ENCODE measurements around the gene PCDH9. TPM values are rescaled to one million over a fixed set of nuclear protein-coding genes. Genes with fewer than 3 reads are reported as not detected.

PCDH9 gene
- polyA plus RNA-seq, 3 donors: 0.03 TPM; not detected in 1

- Mint-ChIP-seq H3K4me1 (no peaks in the 10 kb centered on the region), H3K27me3 (ENCODE audit: low read depth in 3 of 3) (no peaks in the 10 kb centered on the region), H3K4me3 (no peak overlapping the region), H3K36me3 (no peaks in the 10 kb centered on the region), H3K27ac (no peak overlapping the region), H3K9me3 (peaks cover 0 to 1% (median 0%) of the 10 kb centered on the region in 7 donors)
- no peaks in the 10 kb centered on the region for H4K20me1 ChIP-seq (ENCODE audit: insufficient read depth, low read length)
- no peaks in the 10 kb centered on the region for H3K36me3 ChIP-seq (replicated peaks in 1 of 2; ENCODE audit: control insufficient read depth in 1 of 2, insufficient read depth in 2 of 2, low read length in 2 of 2)
- H3K27me3 ChIP-seq (ENCODE audit: control insufficient read depth in 2 of 2, insufficient read depth in 2 of 2, low read length in 2 of 2): no peaks in the 10 kb centered on the region
- intact Hi-C loops (cut with micrococcal nuclease): no loop called here
- H3K9ac ChIP-seq (ENCODE audit: insufficient read depth, low read length, poor library complexity, severe bottlenecking): no peak overlapping the region
- no CpG with 5 or more reads among the region's 2 CpGs for WGBS (ENCODE audit: insufficient coverage)
- H3K4me2 ChIP-seq (replicated peaks; ENCODE audit: extremely low read depth, low read length, poor library complexity, severe bottlenecking): no peak overlapping the region
- no peaks in the 10 kb centered on the region for H3K4me1 ChIP-seq (ENCODE audit: control insufficient read depth in 1 of 2, insufficient read depth in 2 of 2, low read length in 2 of 2)
- no peak overlapping the region for H3K4me3 ChIP-seq (replicated peaks in 1 of 3; ENCODE audit: low read depth in 2 of 3, low read length in 3 of 3)
- H3K79me2 ChIP-seq (ENCODE audit: insufficient read depth, low read length): no peaks in the 10 kb centered on the region
- no peak for TF ChIP-seq CTCF (IDR thresholded peaks at IDR 0.05)
- DNase-seq: no peak
- no peaks in the 10 kb centered on the region for H3K9me3 ChIP-seq (replicated peaks in 1 of 2; ENCODE audit: control insufficient read depth in 1 of 2, insufficient read depth in 1 of 2, low read length in 2 of 2)
- no peak overlapping the region for H3K27ac ChIP-seq (ENCODE audit: low read depth in 1 of 2, low read length in 2 of 2)
- no peak overlapping the region for H2AFZ ChIP-seq (ENCODE audit: insufficient read depth, low read depth, low read length, poor library complexity, severe bottlenecking)
Measured at GRCh38 chr13:67048821-67049150, 181.3 kb downstream of the PCDH9 start.

- Histone ChIP-seq H3K79me2 (ENCODE audit: insufficient read depth, low read length) (no peaks in the 10 kb centered on the region), H3K9ac (ENCODE audit: insufficient read depth, low read length, poor library complexity, severe bottlenecking) (no peak overlapping the region), H3K27me3 (ENCODE audit: control insufficient read depth in 2 of 2, insufficient read depth in 2 of 2, low read length in 2 of 2) (no peaks in the 10 kb centered on the region), H3K4me2 (replicated peaks; ENCODE audit: extremely low read depth, low read length, poor library complexity, severe bottlenecking) (no peak overlapping the region), H2AFZ (ENCODE audit: insufficient read depth, low read depth, low read length, poor library complexity, severe bottlenecking) (no peak overlapping the region), H4K20me1 (ENCODE audit: insufficient read depth, low read length) (no peaks in the 10 kb centered on the region), H3K4me1 (ENCODE audit: control insufficient read depth in 1 of 2, insufficient read depth in 2 of 2, low read length in 2 of 2) (no peaks in the 10 kb centered on the region), H3K4me3 (replicated peaks in 1 of 3; ENCODE audit: low read depth in 2 of 3, low read length in 3 of 3) (no peak overlapping the region), H3K36me3 (replicated peaks in 1 of 2; ENCODE audit: control insufficient read depth in 1 of 2, insufficient read depth in 2 of 2, low read length in 2 of 2) (no peaks in the 10 kb centered on the region), H3K27ac (ENCODE audit: low read depth in 1 of 2, low read length in 2 of 2) (no peak overlapping the region), H3K9me3 (replicated peaks in 1 of 2; ENCODE audit: control insufficient read depth in 1 of 2, insufficient read depth in 1 of 2, low read length in 2 of 2) (no peaks in the 10 kb centered on the region)
- WGBS (ENCODE audit: insufficient coverage): 58% methylated on average over 2 of the region's 4 CpGs
- TF ChIP-seq CTCF (IDR thresholded peaks at IDR 0.05): no peak
- H3K27me3 Mint-ChIP-seq (ENCODE audit: low read depth in 3 of 3): no peaks in the 10 kb centered on the region
- H3K36me3 Mint-ChIP-seq: no peaks in the 10 kb centered on the region
- no peaks in the 10 kb centered on the region for H3K4me1 Mint-ChIP-seq
- intact Hi-C loops (cut with micrococcal nuclease): no loop called here
- no peak overlapping the region for H3K27ac Mint-ChIP-seq
- peaks cover 0 to 1% (median 0%) of the 10 kb centered on the region in 7 donors for H3K9me3 Mint-ChIP-seq
- no peak overlapping the region for H3K4me3 Mint-ChIP-seq
- DNase-seq: no peak
Measured at GRCh38 chr13:67048084-67048820, 181.9 kb downstream of the PCDH9 start.
